OCI-LY3 (cell line): Measurements from ENCODE around the gene TRAF3IP3.

Source experiments
- EZH2phosphoT487 ChIP-seq: fragments of 200-600 bp; shearing (Covaris generic); IDR thresholded peaks from 2 replicates; pipeline ENCODE4 v1.6.1; 2018; ENCODE audit warnings: antibody characterized with exemption, mixed run types, low read depth
- TF ChIP-seq, protein P1 (sequence below): fragments of 200-600, 300-600 bp; sonication (generic); IDR thresholded peaks from 2 replicates; pipeline ENCODE4 v1.5.1; 2014; ENCODE audit warnings: antibody characterized with exemption, low read length, low read depth

DNA sequence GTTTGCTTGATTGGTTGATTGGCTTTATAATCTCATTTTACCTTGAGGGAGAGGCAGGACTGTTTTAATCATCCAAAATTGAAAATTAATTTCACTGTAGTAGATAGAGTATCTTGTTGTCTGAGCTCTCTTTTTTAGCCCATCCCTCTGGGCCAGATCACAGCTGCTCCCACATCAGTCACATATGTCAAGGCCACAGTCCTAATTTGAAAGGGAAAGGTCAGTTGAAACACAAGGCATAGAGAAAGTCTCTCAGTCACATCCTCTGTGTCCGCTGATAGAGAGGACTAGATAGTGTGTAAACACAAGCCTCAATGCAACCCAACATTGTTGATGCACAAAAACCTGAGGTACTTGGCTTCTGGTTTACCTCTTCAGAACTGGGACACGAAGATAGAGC, 21.7 kb downstream of the TRAF3IP3 start:
- TF ChIP-seq, protein P1, sequence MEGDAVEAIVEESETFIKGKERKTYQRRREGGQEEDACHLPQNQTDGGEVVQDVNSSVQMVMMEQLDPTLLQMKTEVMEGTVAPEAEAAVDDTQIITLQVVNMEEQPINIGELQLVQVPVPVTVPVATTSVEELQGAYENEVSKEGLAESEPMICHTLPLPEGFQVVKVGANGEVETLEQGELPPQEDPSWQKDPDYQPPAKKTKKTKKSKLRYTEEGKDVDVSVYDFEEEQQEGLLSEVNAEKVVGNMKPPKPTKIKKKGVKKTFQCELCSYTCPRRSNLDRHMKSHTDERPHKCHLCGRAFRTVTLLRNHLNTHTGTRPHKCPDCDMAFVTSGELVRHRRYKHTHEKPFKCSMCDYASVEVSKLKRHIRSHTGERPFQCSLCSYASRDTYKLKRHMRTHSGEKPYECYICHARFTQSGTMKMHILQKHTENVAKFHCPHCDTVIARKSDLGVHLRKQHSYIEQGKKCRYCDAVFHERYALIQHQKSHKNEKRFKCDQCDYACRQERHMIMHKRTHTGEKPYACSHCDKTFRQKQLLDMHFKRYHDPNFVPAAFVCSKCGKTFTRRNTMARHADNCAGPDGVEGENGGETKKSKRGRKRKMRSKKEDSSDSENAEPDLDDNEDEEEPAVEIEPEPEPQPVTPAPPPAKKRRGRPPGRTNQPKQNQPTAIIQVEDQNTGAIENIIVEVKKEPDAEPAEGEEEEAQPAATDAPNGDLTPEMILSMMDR: no peak
- TF ChIP-seq EZH2phosphoT487: no peak
